ENCODE measurements around the gene COL4A6. TPM values are rescaled to one million over a fixed set of nuclear protein-coding genes. Genes with fewer than 3 reads are reported as not detected.

COL4A6 gene
- total and polyA plus RNA-seq, 4 donors: under 0.01 to 0.09 (median 0.07) TPM; not detected in 1

- no peak for TF ChIP-seq TAF1 (conservative IDR thresholded peaks at IDR 0.05)
- no peak for TF ChIP-seq SP1 (IDR thresholded peaks at IDR 0.05)
- no peak for TF ChIP-seq GABPA (IDR thresholded peaks at IDR 0.05 in 1 of 2, conservative IDR thresholded peaks at IDR 0.05 in 1 of 2)
- TF ChIP-seq JUND (IDR thresholded peaks at IDR 0.05): no peak
- no peak for TF ChIP-seq MAX (IDR thresholded peaks at IDR 0.05)
- TF ChIP-seq, protein P1, sequence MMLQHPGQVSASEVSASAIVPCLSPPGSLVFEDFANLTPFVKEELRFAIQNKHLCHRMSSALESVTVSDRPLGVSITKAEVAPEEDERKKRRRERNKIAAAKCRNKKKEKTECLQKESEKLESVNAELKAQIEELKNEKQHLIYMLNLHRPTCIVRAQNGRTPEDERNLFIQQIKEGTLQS (IDR thresholded peaks at IDR 0.05): no peak
- TF ChIP-seq FOXA1 (IDR thresholded peaks at IDR 0.05): no peak
- no peak for TF ChIP-seq REST (IDR thresholded peaks at IDR 0.05)
- TF ChIP-seq, protein P2, sequence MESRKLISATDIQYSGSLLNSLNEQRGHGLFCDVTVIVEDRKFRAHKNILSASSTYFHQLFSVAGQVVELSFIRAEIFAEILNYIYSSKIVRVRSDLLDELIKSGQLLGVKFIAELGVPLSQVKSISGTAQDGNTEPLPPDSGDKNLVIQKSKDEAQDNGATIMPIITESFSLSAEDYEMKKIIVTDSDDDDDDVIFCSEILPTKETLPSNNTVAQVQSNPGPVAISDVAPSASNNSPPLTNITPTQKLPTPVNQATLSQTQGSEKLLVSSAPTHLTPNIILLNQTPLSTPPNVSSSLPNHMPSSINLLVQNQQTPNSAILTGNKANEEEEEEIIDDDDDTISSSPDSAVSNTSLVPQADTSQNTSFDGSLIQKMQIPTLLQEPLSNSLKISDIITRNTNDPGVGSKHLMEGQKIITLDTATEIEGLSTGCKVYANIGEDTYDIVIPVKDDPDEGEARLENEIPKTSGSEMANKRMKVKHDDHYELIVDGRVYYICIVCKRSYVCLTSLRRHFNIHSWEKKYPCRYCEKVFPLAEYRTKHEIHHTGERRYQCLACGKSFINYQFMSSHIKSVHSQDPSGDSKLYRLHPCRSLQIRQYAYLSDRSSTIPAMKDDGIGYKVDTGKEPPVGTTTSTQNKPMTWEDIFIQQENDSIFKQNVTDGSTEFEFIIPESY (IDR thresholded peaks at IDR 0.05): no peak
- TF ChIP-seq NR2F2 (IDR thresholded peaks at IDR 0.05): no peak
- TF ChIP-seq FOXA2 (IDR thresholded peaks at IDR 0.05): no peak
- TF ChIP-seq, protein P3, sequence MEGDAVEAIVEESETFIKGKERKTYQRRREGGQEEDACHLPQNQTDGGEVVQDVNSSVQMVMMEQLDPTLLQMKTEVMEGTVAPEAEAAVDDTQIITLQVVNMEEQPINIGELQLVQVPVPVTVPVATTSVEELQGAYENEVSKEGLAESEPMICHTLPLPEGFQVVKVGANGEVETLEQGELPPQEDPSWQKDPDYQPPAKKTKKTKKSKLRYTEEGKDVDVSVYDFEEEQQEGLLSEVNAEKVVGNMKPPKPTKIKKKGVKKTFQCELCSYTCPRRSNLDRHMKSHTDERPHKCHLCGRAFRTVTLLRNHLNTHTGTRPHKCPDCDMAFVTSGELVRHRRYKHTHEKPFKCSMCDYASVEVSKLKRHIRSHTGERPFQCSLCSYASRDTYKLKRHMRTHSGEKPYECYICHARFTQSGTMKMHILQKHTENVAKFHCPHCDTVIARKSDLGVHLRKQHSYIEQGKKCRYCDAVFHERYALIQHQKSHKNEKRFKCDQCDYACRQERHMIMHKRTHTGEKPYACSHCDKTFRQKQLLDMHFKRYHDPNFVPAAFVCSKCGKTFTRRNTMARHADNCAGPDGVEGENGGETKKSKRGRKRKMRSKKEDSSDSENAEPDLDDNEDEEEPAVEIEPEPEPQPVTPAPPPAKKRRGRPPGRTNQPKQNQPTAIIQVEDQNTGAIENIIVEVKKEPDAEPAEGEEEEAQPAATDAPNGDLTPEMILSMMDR (IDR thresholded peaks at IDR 0.05; ENCODE audit: low read depth, low read length, missing input control): no peak
- no peak for TF ChIP-seq EGR1 (IDR thresholded peaks at IDR 0.05; ENCODE audit: low read depth in 2 of 2)
- TF ChIP-seq RAD21 (IDR thresholded peaks at IDR 0.05): no peak
- WGBS: 70% methylated on average over 1 of the region's 1 CpG
- Histone ChIP-seq H3K27me3 (ENCODE audit: control insufficient read depth in 4 of 4, insufficient read depth in 4 of 4, low read length in 3 of 4) (peaks cover 0 to 4% (median 0%) of the 10 kb centered on the region in 4 donors), H3K36me3 (ENCODE audit: control insufficient read depth in 4 of 4, insufficient read depth in 3 of 4, low read depth in 1 of 4, low read length in 3 of 4) (no peaks in the 10 kb centered on the region), H3K9ac (ENCODE audit: low read depth in 1 of 2, low read length in 2 of 2) (no peak overlapping the region), H3K27ac (ENCODE audit: low read depth in 1 of 2, low read length in 2 of 2) (no peak overlapping the region), H3K4me3 (ENCODE audit: low read depth in 1 of 3, low read length in 3 of 3) (no peak overlapping the region), H3K4me1 (ENCODE audit: control insufficient read depth in 4 of 4, insufficient read depth in 4 of 4, low read length in 3 of 4) (no peaks in the 10 kb centered on the region), H3K9me3 (ENCODE audit: control insufficient read depth in 4 of 4, low read length in 3 of 4) (no peaks in the 10 kb centered on the region)
- DNase-seq (ENCODE audit: low spot score): no peak
Observed at GRCh38 chrX:108426262-108426661, 12.0 kb downstream of the COL4A6 start.

DNA sequence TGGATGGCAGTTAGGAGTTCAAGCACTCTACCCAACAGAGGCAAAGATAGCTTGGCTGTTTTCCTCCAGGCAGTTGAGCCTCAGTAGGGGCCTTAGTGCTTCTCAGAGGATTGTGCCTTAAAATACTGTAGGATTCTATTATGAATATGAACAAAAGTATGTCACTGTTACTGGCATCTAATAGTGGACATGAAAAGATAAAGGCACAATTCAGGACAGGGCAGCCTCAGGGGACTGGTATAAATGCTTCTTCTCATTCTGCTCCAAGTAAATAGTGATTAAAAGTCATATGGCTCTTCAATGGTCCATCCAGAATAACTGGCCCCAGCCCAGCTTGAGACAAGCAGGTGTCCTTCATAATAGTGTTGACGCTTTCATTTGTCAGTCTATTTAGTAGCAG is 17.7 kb downstream of the COL4A6 start:
- H3K4me3 ChIP-seq (ENCODE audit: low read depth in 1 of 3, low read length in 3 of 3): no peak overlapping the region
- H3K27ac ChIP-seq (ENCODE audit: low read depth in 1 of 2, low read length in 2 of 2): no peak overlapping the region
- no peak overlapping the region for H3K9ac ChIP-seq (ENCODE audit: low read depth in 1 of 2, low read length in 2 of 2)
- H3K4me1 ChIP-seq (ENCODE audit: control insufficient read depth in 4 of 4, insufficient read depth in 4 of 4, low read length in 3 of 4): no peaks in the 10 kb centered on the region
- H3K27me3 ChIP-seq (ENCODE audit: control insufficient read depth in 4 of 4, insufficient read depth in 4 of 4, low read length in 3 of 4): peaks cover 0 to 4% (median 0%) of the 10 kb centered on the region in 4 donors
- H3K36me3 ChIP-seq (ENCODE audit: control insufficient read depth in 4 of 4, insufficient read depth in 3 of 4, low read depth in 1 of 4, low read length in 3 of 4): no peaks in the 10 kb centered on the region
- H3K9me3 ChIP-seq (ENCODE audit: control insufficient read depth in 4 of 4, low read length in 3 of 4): no peaks in the 10 kb centered on the region
- no peak for DNase-seq (ENCODE audit: low spot score)
- 95% methylated on average over 1 of the region's 1 CpG for WGBS
- no peak for TF ChIP-seq RXRA (IDR thresholded peaks at IDR 0.05)
- no peak for TF ChIP-seq REST (IDR thresholded peaks at IDR 0.05)
- TF ChIP-seq, protein P3 (IDR thresholded peaks at IDR 0.05; ENCODE audit: low read depth, low read length, missing input control): no peak
- no peak for TF ChIP-seq SP1 (IDR thresholded peaks at IDR 0.05)
- TF ChIP-seq YY1 (IDR thresholded peaks at IDR 0.05): no peak
- TF ChIP-seq RAD21 (IDR thresholded peaks at IDR 0.05): no peak
- TF ChIP-seq NR2F2 (IDR thresholded peaks at IDR 0.05): no peak
- no peak for TF ChIP-seq HNF4A (conservative IDR thresholded peaks at IDR 0.05)
- no peak for TF ChIP-seq MAX (IDR thresholded peaks at IDR 0.05)
- no peak for TF ChIP-seq FOXA1 (IDR thresholded peaks at IDR 0.05)
- TF ChIP-seq HNF4G (IDR thresholded peaks at IDR 0.05): no peak
- TF ChIP-seq FOXA2 (IDR thresholded peaks at IDR 0.05): no peak
- TF ChIP-seq GABPA (IDR thresholded peaks at IDR 0.05 in 1 of 2, conservative IDR thresholded peaks at IDR 0.05 in 1 of 2): no peak
